Tibial nerve (tissue), 4 donors: ENCODE data around the gene PLPP3. TPM values are rescaled to one million over a fixed set of nuclear protein-coding genes. Genes with fewer than 3 reads are reported as not detected.

ENCODE experiments used
- DNase-seq, 2 donors: peaks; one replicate each; pipeline ENCODE4 v3.0.0-alpha.2; 2019; ENCODE audit warnings: low spot score in 2 of 2
- H3K27ac ChIP-seq, 4 donors: fragments of 200-600 bp; sonication (generic) in 3 of 4; one replicate each; pipeline ENCODE4 v1.5.1; 2017 to 2019; ENCODE audit warnings: mild to moderate bottlenecking in 1 of 4
- H3K27me3 ChIP-seq, 2 donors: fragments of 200-600 bp; sonication (generic) in 1 of 2; one replicate each; pipeline versions ENCODE4 v1.5.1 to v1.6.0; 2017 to 2019
- H3K36me3 ChIP-seq, 3 donors: fragments of 200-600 bp; sonication (generic); one replicate each; pipeline ENCODE4 v1.5.1; 2018 to 2019
- H3K4me1 ChIP-seq, 4 donors: fragments of 200-600 bp; sonication (generic) in 3 of 4; one replicate each; pipeline ENCODE4 v1.5.1; 2017 to 2019
- H3K4me3 ChIP-seq, 4 donors: fragments of 200-600 bp; sonication (generic) in 3 of 4; one replicate each; pipeline ENCODE4 v1.5.1; 2017 to 2019; ENCODE audit warnings: mild to moderate bottlenecking in 1 of 4, moderate library complexity in 1 of 4
- H3K9me3 ChIP-seq, 4 donors: fragments of 200-600 bp; sonication (generic) in 3 of 4; one replicate each; pipeline ENCODE4 v1.5.1; 2017 to 2019
- EP300 ChIP-seq, 2 donors: sonication (generic); formaldehyde crosslinking; IDR thresholded peaks; one replicate each; pipeline ENCODE4 v1.6.1; 2017; ENCODE audit warnings: antibody characterized with exemption in 2 of 2, mild to moderate bottlenecking in 1 of 2
- POLR2A ChIP-seq, 2 donors: fragments of 450-650 bp; IDR thresholded peaks; one replicate each; pipeline ENCODE4 v1.6.1; 2017; ENCODE audit warnings: antibody characterized with exemption in 2 of 2, mild to moderate bottlenecking in 2 of 2, moderate library complexity in 2 of 2
- WGBS, 2 donors: methylation state at CpG; one replicate each; pipeline ENCODE4 v1.1.5; 2018; 5-methylcytosine and 5-hydroxymethylcytosine counted together
- total RNA-seq, 4 donors: library from RNA; depleted of rRNA; stranded (reverse); fragments of >200 nt; gene quantifications; one replicate each; pipeline ENCODE4 v1.1.0, GENCODE V29; 2016
- TF ChIP-seq, protein P1 (sequence below), 5 experiments: fragments of 200-600 bp in 3 of 5; fragments of 450-650 bp in 2 of 5; sonication (generic) in 3 of 5; IDR thresholded peaks; one replicate each; pipeline ENCODE4 v1.5.1; 2016 to 2019; ENCODE audit warnings: antibody characterized with exemption in 5 of 5, mild to moderate bottlenecking in 3 of 5, moderate library complexity in 2 of 5

Gene PLPP3
- total RNA-seq, 4 donors from 2014 or later, result 139 to 307 (median 267) TPM

GRCh38 chr1:56464294-56464693, 115.1 kb downstream of the PLPP3 start:
- Histone ChIP-seq H3K36me3 (no peaks in the 10 kb centered on the region), H3K27ac (no peak overlapping the region), H3K9me3 (no peaks in the 10 kb centered on the region), H3K4me3 (no peak overlapping the region), H3K27me3 (no peaks in the 10 kb centered on the region), H3K4me1 (peaks cover 0 to 14% (median 0%) of the 10 kb centered on the region in 4 donors)
- 53 to 79% methylated on average over 4 of the region's 4 CpGs for WGBS, 2 donors
- DNase-seq, result no peak
- TF ChIP-seq, protein P1, sequence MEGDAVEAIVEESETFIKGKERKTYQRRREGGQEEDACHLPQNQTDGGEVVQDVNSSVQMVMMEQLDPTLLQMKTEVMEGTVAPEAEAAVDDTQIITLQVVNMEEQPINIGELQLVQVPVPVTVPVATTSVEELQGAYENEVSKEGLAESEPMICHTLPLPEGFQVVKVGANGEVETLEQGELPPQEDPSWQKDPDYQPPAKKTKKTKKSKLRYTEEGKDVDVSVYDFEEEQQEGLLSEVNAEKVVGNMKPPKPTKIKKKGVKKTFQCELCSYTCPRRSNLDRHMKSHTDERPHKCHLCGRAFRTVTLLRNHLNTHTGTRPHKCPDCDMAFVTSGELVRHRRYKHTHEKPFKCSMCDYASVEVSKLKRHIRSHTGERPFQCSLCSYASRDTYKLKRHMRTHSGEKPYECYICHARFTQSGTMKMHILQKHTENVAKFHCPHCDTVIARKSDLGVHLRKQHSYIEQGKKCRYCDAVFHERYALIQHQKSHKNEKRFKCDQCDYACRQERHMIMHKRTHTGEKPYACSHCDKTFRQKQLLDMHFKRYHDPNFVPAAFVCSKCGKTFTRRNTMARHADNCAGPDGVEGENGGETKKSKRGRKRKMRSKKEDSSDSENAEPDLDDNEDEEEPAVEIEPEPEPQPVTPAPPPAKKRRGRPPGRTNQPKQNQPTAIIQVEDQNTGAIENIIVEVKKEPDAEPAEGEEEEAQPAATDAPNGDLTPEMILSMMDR (IDR thresholded peaks at IDR 0.05), result no peak
- TF ChIP-seq POLR2A (IDR thresholded peaks at IDR 0.05) (no peak), EP300 (IDR thresholded peaks at IDR 0.05) (no peak)

GRCh38 chr1:56463376-56463775, 116.0 kb downstream of the PLPP3 start:
- Histone ChIP-seq H3K4me3 (no peak overlapping the region), H3K36me3 (no peaks in the 10 kb centered on the region), H3K27me3 (no peaks in the 10 kb centered on the region), H3K9me3 (no peaks in the 10 kb centered on the region), H3K27ac (no peak overlapping the region), H3K4me1 (peaks cover 0 to 8% (median 0%) of the 10 kb centered on the region in 4 donors)
- 89% methylated on average over 1 of the region's 1 CpG for WGBS, 2 donors
- TF ChIP-seq, protein P1 (IDR thresholded peaks at IDR 0.05), result no peak
- TF ChIP-seq EP300 (IDR thresholded peaks at IDR 0.05), result no peak
- no peak for TF ChIP-seq POLR2A (IDR thresholded peaks at IDR 0.05)
- no peak for DNase-seq

- DNase-seq, result no peak
- 69 to 80% methylated on average over 3 of the region's 3 CpGs for WGBS, 2 donors
- Histone ChIP-seq H3K4me3 (no peak overlapping the region), H3K4me1 (peaks cover 0 to 8% (median 0%) of the 10 kb centered on the region in 4 donors), H3K9me3 (no peaks in the 10 kb centered on the region), H3K36me3 (no peaks in the 10 kb centered on the region), H3K27me3 (no peaks in the 10 kb centered on the region), H3K27ac (no peak overlapping the region)
- TF ChIP-seq, protein P1 (IDR thresholded peaks at IDR 0.05), result no peak
- TF ChIP-seq EP300 (IDR thresholded peaks at IDR 0.05), result no peak
- TF ChIP-seq POLR2A (IDR thresholded peaks at IDR 0.05), result no peak
These were observed 117.2 kb downstream of the PLPP3 start for GRCh38 chr1:56462209-56462608.

- TF ChIP-seq EP300 (IDR thresholded peaks at IDR 0.05), result no peak
- TF ChIP-seq POLR2A (IDR thresholded peaks at IDR 0.05), result no peak
- TF ChIP-seq, protein P1 (IDR thresholded peaks at IDR 0.05), result no peak
- Histone ChIP-seq H3K9me3 (no peaks in the 10 kb centered on the region), H3K27ac (no peak overlapping the region), H3K27me3 (no peaks in the 10 kb centered on the region), H3K4me3 (no peak overlapping the region), H3K36me3 (no peaks in the 10 kb centered on the region), H3K4me1 (peaks cover 0 to 8% (median 0%) of the 10 kb centered on the region in 4 donors)
- 68 to 74% methylated on average over 12 of the region's 12 CpGs for whole genome bisulfite sequencing, 2 donors
- no peak for DNase-seq
These were observed 117.9 kb downstream of the PLPP3 start for GRCh38 chr1:56461158-56462127.

DNA sequence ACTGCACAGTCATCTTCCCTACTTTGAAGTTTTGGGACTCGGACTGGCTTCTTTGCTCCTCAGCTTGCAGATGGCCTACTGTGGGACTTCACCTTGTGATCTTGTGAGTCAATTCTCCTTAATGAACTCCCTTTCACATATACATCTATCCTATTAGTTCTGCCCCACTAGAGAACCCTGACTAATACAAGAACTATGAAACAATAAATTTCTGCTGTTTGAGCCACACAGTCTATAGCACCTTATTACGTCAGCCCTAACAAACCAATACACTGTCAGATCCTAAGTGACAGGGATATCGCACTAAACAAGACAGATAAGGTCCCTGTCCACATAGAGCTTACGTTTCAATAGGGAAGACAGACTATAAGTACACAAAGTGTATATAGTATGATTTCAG, 120.1 kb downstream of the PLPP3 start:
- H3K27me3 ChIP-seq, result no peaks in the 10 kb centered on the region
- no peak for DNase-seq
- H3K9me3 ChIP-seq, result no peaks in the 10 kb centered on the region
- no peaks in the 10 kb centered on the region for H3K36me3 ChIP-seq
- H3K4me3 ChIP-seq, result no peak overlapping the region
- no peaks in the 10 kb centered on the region for H3K4me1 ChIP-seq
- no peak overlapping the region for H3K27ac ChIP-seq
- TF ChIP-seq POLR2A (IDR thresholded peaks at IDR 0.05) (no peak), EP300 (IDR thresholded peaks at IDR 0.05) (no peak)
- TF ChIP-seq, protein P1 (IDR thresholded peaks at IDR 0.05), result no peak
- WGBS, 2 donors, result 96% methylated on average over 4 of the region's 4 CpGs
